RWPE1 (cell line): ENCODE data around the gene RDH5.

Source experiments
- CTCF ChIA-PET: fragments of 350-600 bp; sonication (Branson Sonifier 250); formaldehyde crosslinking; extraction: SDS; loops from one replicate; lab custom pipeline; 2021; lab: Yijun Ruan, JAX
- POLR2A ChIA-PET: fragments of 400-600 bp; formaldehyde crosslinking; extraction: SDS; loops from one replicate; lab custom pipeline; 2020; ENCODE audit warnings: antibody characterized with exemption; ENCODE audit not compliant: low non-redundant PET; lab: Yijun Ruan, JAX
- DNase-seq: peaks from one replicate; pipeline ENCODE4 v3.0.0; 2012; ENCODE audit warnings: low spot score
- H3K27ac ChIP-seq: fragments of 450-650 bp; 2 replicates; pipeline ENCODE4 v1.5.1; 2017
- TF ChIP-seq, protein P1 (sequence below): fragments of 450-650 bp; conservative IDR thresholded peaks from 2 replicates; pipeline ENCODE4 v1.5.1; 2017; ENCODE audit warnings: low read depth, mild to moderate bottlenecking

The RDH5 gene

DNA sequence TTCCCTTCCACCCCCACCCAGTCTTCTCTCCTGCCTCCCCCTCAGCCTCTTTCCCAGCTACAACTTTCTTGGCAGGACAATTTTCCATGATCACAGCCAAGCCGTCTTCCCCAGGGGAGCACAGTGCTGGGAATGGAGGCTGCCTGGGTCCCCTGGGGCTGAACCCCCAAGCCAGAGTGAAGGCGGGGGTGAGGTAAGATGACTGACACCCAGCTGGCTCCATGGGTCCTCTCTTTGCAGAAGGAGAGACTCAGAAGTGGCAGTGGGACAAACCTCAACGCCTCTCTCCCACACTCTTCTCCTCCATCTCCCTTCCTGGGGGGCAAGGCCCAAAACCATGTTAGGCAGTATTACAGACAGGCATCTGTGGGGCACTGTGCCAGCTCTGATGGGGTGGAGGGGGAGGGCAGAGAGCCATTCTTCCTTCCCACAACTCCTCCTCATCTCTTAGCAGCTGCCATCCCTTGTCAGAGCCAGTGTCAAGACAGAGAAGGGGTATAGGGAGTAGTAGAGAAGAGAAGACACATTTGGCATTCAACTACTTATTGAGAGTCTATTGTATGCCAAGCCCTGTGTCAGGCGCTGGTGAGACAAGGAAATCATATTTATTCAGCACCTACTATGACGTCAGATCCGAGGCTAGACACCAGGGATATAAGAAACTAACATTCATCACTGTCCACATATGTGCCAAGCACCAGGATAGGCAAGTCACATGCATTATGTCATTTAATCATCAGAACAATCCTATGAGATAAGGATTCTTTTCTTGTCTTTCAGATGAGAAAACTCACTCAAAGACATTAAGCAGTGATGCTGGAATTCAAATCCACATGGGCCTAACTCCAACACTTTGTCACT is 16.1 kb upstream of the RDH5 start:
- TF ChIP-seq, protein P1, sequence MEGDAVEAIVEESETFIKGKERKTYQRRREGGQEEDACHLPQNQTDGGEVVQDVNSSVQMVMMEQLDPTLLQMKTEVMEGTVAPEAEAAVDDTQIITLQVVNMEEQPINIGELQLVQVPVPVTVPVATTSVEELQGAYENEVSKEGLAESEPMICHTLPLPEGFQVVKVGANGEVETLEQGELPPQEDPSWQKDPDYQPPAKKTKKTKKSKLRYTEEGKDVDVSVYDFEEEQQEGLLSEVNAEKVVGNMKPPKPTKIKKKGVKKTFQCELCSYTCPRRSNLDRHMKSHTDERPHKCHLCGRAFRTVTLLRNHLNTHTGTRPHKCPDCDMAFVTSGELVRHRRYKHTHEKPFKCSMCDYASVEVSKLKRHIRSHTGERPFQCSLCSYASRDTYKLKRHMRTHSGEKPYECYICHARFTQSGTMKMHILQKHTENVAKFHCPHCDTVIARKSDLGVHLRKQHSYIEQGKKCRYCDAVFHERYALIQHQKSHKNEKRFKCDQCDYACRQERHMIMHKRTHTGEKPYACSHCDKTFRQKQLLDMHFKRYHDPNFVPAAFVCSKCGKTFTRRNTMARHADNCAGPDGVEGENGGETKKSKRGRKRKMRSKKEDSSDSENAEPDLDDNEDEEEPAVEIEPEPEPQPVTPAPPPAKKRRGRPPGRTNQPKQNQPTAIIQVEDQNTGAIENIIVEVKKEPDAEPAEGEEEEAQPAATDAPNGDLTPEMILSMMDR, result no peak
- ChIA-PET POLR2A (no interaction called here), CTCF (no interaction called here)

DNA sequence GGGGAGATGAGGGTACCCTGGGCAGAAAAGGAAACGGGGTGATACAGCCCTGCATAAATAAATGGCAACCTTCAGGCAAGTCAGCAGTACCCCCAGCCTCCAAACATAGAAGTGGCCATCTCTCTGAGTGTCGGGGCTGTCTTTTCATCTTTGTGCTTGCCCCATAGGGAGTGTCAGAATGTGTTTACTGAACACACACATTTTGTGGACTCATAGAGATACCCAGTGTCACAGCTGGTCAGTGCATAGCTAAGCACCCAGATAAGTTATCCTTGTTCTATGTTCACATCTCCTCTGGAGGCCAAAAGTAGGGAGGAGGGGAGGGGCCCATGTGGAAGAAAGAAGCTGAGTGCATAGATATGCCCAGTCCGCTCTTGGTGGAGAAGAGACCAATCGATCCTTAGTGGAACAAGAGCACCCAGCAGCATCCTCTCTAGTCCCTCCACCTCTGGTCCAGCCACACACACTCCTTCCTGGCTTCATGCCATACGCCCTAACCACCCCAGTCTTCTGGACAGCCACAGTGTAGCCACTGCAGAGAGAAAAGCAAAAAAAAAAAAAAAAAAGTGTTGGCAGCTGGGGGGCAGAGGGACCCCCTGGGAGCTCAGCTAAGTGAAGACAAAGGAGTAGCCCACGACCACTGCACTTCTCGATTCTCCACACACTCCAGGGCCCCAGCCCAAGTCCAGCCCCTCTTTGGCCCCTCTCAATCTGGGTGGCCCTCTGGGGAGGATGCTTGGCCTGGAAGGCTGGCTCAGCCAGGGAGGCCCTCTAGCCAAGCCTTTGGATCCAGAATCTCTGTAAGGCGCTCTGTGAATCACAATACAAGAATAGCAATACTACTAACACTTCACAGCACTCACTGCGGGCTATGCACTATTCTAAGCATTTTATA is 15.1 kb upstream of the RDH5 start:
- ChIA-PET CTCF (interaction anchor here (0.6 to 0.7 kb wide), 3 partner anchors 59 to 86 kb away, joined by 3 to 6 read pairs (median 3); no protein-coding TSS in a partner anchor), POLR2A (no interaction called here)
- no peak overlapping the region for H3K27ac ChIP-seq
- DNase-seq, result no peak
- TF ChIP-seq, protein P1, result no peak

More for the DNA sequence above, 16.1 kb upstream of the RDH5 start:
- DNase-seq, result no peak
- no peak overlapping the region for H3K27ac ChIP-seq

DNA sequence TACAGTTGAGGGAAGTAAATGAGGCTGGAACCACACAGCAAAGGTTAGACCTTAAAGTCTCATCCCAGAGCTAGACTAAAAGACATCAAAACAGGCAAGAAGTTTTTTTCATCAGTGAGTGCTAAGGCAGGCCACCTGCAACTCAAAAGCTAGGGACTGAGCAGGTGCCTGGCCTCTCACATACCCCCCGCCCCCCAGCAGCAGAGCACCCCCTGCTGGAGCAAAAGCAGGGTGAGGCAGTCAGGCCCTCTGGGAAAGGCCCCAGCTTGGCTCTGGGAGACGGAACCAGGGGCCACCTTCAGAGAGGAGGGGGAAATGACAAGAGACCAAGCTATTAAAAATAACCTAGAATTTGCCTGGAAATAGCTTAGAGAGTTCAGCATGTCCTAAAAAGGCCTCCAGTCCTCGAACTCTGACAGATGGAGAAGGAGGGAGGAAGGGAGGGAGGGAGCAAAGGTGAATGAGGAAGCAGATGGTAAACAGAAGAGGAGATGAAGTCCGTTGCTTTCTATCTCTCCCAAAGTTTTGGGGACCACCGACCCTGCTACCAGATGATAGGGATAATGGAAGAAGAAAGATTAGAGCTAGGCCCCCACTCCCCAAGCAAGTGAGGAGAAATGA is 14.3 kb upstream of the RDH5 start:
- TF ChIP-seq, protein P1, result no peak
- ChIA-PET CTCF (interaction anchor here (0.6 to 2.0 kb wide), 6 partner anchors 10 to 1266 kb away, joined by 3 to 6 read pairs (median 6); partner anchors contain the start of gene BLOC1S1), POLR2A (no interaction called here)
- no peak overlapping the region for H3K27ac ChIP-seq
- DNase-seq, result no peak

DNA sequence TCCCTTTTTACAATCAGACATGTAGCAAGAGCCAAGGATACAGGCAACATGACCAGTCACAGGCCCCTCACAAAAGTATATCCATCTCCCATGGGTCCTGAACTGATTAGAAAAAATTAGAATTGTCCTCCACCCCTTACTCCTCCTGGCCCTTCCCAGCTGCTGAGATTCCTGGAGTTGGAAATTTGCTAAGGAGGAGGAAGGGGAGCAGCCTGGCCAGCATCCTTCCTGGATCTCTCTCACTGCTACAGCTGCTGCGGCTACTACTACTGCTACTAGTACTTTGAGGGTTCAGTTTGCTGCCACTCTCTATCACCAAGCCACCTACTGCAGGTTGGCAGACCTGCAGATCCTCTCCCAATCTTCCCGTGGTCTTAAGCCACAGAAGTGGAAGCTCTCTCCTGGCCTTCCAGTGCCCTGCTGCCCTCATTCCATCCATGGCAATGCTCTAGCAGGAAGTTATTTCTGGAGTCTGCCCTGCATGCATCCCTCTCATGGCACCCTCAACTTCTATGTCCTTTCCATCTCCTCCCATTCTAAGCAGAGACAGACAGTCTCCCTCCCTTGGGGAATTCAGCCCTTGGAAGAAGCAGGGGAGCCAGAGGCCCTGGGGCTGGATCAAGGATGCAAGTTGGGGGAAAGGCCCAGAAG is 13.5 kb upstream of the RDH5 start:
- DNase-seq, result no peak
- POLR2A ChIA-PET, result no interaction called here
- CTCF ChIA-PET, result interaction anchor here (2.0 kb wide), 1 partner anchor 9 kb away, joined by 6 read pairs; the partner anchor contains the start of gene BLOC1S1
- no peak overlapping the region for H3K27ac ChIP-seq
- TF ChIP-seq, protein P1, result no peak

DNA sequence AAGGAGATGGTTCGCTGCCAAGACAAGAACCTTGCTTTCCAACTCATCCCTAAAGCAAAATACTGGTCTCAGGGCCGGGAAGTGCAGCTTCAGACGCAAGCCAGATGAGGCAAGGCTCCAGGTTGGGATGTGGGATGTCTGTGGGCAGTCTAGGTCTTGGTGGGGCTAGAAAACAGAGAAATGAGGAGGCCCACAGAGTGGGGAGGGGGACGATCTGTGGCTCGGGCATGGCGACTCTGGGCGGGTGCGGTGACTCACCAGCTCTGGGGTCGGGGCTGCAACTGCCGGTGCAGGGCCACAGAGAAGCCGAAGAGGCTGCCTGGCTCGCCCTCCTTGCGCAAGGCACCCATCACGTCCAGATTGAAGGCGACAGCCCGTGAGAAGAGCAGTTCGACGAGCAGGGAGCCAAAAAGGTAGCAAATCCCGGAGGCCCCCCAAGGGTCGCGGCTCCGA is 12.9 kb upstream of the RDH5 start:
- DNase-seq, result no peak
- TF ChIP-seq, protein P1, result no peak
- ChIA-PET CTCF (interaction anchor here (2.0 kb wide), 1 partner anchor 9 kb away, joined by 6 read pairs; the partner anchor contains the start of gene BLOC1S1), POLR2A (no interaction called here)
- no peak overlapping the region for H3K27ac ChIP-seq
